NCI-H2227 (cell line): Measurements from ENCODE around the gene IGSF9B.

Experiments
- DNase-seq: peaks from one replicate; lab custom pipeline; 2025; ENCODE audit not compliant: unreplicated experiment; lab: John Stamatoyannopoulos, UW

Gene IGSF9B

DNA sequence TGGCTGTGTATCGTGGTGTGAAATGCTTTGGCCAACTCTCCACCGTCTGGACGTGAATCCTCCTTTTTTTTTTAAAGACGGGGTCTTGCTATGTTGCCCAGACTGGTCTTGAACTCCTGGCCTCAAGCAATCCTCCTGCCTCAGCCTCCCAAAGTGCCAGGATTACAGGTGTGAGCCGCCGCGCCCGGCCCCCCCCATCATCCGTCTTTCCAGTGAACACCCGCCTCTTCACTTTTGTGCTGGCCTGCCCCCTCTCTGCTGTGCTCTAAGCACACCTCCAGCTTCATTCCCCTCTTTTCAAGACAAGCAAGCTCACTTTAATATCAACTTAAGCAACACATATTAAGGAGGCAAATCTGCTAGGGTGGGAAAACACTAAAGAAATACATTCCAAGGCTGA is 35.3 kb downstream of the IGSF9B start:
- no peak for DNase-seq

- DNase-seq = no peak
Measured at GRCh38 chr11:133921026-133921425, 35.7 kb downstream of the IGSF9B start.

GRCh38 chr11:133920109-133920990 is 36.4 kb downstream of the IGSF9B start:
- DNase-seq = no peak

DNA sequence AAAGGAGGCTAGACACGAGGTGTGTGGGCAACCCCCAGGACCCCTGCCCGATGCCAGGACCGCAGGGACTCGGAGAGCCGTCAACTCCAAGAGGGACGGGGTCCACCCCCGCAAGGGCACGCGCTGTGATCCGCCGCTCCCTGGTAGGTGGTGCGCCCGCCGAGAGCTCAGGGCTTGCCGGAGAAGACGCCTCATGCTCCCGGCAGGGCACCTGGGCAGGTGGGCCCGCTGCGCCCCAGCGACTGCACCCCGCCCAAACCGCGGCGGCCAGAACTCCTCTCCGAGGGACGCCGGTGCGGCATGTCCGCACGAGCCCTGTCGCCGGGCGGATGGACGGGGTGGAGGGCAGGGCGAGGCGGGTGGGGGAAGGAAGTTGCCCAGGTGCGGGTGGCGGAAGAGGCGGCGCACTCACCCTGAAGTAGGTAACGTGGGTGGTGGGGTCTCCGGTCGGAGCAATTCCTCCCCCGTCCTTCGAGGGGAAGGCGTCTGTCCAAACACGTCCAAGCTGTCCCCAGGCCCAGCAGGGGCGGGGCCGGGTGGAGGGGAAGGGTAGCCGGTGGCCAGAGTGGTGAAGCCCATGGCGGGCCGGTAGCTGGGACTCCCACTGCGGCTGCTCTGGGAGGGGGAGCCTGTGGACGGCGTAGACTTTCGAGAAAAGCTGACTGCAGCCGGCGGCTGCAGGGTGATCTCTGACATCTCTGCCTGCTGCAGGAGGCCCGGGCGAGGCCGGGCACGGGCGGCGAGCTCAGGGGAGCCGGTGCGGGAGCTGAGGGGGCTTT is 37.2 kb downstream of the IGSF9B start:
- no peak for DNase-seq

DNA sequence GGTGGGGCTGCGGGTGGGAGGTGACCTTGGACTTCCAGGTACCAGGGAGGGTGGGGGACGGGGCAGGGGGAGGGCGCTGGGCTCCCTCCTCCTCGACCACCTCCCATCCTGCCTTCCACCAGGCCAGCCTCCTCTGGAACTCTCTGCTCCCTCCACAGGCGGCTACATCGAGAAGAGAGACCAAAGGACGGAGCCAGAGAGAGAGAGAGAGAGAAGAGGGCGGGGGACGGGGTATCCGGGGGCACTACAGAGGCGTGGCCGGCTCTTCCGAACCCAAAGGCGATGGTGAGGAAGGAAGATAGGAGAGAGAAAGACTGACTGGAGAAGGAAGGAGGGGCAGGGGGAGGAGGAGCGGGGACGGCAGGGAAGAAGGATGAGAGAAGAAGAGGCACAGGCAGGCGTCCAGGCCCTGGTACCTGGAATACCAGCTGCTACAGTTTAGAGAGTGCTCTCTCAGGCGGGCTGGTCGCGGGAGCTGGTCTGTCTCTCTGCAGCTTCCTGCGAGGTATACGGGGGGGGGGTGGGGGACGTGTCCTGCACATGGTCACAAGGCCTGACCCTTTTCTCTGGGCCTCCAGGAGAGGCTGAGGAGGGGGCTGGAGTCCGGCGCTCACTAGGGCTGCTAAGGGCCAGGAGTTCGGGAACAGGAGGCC is 38.0 kb downstream of the IGSF9B start:
- DNase-seq = no peak

- no peak for DNase-seq
Measured at GRCh38 chr11:133917921-133918607, 38.7 kb downstream of the IGSF9B start.

DNA sequence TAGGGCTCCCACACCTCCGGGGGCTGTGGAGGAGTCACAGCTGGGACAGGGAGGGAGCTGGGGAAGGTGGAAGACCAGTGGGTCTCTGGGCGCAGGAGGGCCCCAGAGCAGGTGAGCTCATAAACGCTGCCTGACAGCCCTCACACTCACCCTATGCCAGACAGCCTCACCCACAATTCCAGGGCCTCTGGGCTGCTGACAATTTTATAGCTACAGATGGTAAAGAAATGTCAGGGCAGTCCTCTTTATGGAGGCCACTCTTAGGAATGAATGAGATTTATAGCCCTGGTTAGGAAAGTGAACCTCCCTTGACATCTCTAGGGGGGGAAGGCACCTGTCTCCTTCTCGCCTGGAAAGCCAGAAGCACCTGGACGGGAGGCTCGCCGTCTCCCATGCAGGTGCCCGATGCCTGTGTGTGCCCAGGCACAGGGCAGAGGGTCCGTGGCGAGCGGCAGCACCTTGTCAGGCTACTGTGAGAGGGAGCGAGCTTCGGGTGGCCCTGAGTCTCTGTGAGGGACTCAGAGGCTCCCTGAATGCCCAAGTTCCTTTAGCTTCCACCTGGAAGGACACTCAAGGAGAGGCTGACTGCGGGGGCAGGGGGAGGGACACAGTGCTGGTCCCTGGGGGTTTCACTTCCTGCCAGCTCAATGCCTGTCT is 39.9 kb downstream of the IGSF9B start:
- DNase-seq = no peak

GRCh38 chr11:133913761-133914160 is 43.0 kb downstream of the IGSF9B start:
- DNase-seq = no peak

DNA sequence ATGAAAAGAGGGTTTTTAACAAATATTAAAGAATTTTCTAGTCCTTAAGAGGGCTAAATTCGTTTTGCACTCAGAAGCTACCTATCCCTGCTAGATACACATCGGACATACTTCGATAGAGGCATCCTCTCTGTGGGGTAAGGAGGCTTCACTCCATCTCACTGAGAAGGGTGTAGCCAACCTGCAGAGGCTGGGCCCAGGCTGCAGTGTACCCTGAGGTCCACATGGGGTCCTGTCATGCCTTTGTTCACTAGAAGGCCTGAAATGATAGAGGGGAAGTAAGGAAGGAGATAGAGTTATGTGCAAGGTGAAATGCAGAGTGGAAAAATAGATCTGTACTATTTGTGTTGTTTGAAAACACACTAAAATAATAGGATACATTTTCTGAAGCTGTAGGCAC is 45.6 kb downstream of the IGSF9B start:
- peak; percentile 1 for DNase-seq

- DNase-seq = no peak
Measured at GRCh38 chr11:133910101-133910500, 46.7 kb downstream of the IGSF9B start.

DNA sequence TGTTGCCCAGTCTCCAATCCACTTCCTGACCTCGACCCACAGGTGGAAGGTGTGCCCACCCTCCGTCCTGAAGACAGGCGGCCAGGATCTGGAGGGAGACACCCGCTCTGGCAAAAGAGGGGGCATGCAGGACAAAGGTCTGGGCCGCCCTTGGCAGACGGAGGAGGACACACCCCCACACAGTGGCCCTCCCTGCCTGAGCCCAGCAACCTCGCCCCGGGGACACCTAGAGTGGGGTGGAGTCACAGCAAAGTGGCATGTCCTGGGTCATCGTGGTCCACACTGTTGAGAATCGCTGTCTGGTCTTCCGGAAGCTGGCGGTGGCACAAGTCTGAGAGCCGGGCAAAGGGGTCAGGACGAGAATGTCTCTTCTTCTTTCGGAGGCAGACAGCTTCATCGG is 47.9 kb downstream of the IGSF9B start:
- no peak for DNase-seq

DNA sequence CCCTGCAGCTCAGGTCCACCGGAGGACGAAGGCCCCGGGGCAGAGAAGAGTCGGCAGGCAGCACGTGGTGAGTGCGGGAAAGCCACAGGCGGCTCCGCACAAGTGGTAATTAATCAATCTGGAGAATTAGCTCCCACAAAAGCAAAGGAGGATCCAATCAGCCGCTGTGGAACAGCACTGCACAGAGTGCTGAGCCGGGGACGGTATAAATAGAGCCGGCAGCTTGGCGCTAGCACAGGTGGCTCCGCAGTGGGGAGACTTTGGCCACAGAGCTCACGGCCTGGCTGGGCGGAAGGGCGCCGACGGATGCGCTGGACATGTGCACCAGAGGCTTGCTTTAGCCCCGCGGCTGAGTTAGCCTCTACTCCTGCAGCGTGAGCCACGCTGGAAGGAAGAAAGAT is 48.9 kb downstream of the IGSF9B start:
- DNase-seq = no peak

GRCh38 chr11:133907216-133907615 is 49.6 kb downstream of the IGSF9B start:
- DNase-seq = no peak

GRCh38 chr11:133906746-133907145 is 50.0 kb downstream of the IGSF9B start:
- DNase-seq = no peak

- no peak for DNase-seq
Measured at GRCh38 chr11:133906241-133906640, 50.5 kb downstream of the IGSF9B start.

- no peak for DNase-seq
Measured at GRCh38 chr11:133905677-133906156, 51.1 kb downstream of the IGSF9B start.

DNA sequence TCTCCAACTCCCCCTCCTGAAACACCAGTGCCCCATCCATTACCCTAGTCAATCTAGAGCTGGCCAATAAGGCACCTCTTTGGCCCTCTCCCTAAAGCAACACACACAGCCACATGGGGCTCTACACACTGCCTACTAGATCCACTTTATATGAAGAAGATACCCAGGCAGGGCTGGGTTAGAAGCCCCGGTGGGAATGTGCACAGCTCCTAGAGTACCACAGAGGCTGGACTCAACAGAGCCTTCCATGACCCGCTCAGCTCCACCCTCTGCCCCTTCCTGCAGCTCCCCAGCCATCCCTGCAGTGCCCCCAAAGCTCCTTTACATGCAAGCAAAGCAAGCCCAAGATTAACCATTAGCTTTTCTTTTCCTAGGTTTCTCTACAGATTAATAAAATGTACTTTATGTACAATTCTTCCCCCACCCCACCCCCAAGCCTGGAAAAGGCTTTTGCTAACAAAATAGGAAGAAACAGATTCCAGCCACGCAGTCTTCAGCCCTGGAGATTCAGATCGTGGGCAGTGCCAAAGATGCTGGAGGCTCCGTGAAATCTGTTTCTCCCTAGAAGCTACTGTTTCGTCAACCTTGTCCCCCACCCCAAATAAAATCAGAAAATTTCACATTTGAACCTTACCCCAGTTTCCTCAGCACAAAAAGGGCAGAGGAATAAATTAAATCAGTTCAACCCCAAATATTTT is 51.8 kb downstream of the IGSF9B start:
- no peak for DNase-seq

- no peak for DNase-seq
Measured at GRCh38 chr11:133903875-133904817, 52.6 kb downstream of the IGSF9B start.

DNA sequence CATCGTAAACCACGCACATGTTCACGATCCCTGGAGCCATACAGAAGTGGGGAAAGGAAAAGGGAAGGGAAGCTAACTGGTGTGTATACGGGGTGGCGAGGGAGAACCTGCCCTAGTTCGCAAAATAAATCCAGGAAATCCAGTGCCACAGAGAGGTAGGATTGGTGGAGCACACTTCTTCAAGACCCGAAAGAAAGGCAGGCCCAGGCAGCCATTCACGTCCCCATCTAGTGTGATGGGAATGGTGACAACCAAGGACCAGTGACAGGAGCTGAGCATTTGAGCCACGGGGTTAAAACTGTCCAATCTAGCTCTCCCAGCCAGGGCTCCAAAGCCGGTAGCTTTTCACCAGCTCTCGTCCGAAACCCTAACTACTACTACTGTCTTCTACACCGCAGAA is 53.7 kb downstream of the IGSF9B start:
- DNase-seq = no peak
